Gastroesophageal sphincter (tissue), 3 donors: ENCODE data around the gene PGBD5.

Source experiments
- CTCF ChIP-seq, 4 experiments: fragments of 200-600 bp in 2 of 4; fragments of 450-650 bp in 2 of 4; sonication (generic) in 1 of 4; IDR thresholded peaks; one replicate each; pipeline ENCODE4 v1.5.1; 2017 to 2019; ENCODE audit warnings: antibody characterized with exemption in 4 of 4, mild to moderate bottlenecking in 2 of 4, moderate library complexity in 2 of 4
- POLR2A ChIP-seq, 2 donors: fragments of 450-650 bp; IDR thresholded peaks; one replicate each; pipeline ENCODE4 v1.6.1; 2017; ENCODE audit warnings: antibody characterized with exemption in 2 of 2, mild to moderate bottlenecking in 2 of 2, moderate library complexity in 1 of 2
- POLR2AphosphoS5 ChIP-seq: sonication (generic); formaldehyde crosslinking; IDR thresholded peaks from one replicate; pipeline ENCODE4 v1.6.1; 2017; ENCODE audit warnings: antibody characterized with exemption

- TF ChIP-seq POLR2AphosphoS5 (no peak), CTCF (IDR thresholded peaks at IDR 0.05) (no peak), POLR2A (IDR thresholded peaks at IDR 0.05) (no peak)
Observed at GRCh38 chr1:230453377-230453776, 27.2 kb upstream of the PGBD5 start.
